Urinary bladder (tissue), 2 donors: Measurements from ENCODE around the gene MAP4K4. TPM values are rescaled to one million over a fixed set of nuclear protein-coding genes. Genes with fewer than 3 reads are reported as not detected.

Experiments used
- polyA plus RNA-seq: library from polyadenylated mRNA; stranded (reverse); fragments of 200-250 nt; gene quantifications from one replicate; pipeline ENCODE4 v1.2.3, GENCODE V29; 2013
- total RNA-seq: library from RNA; depleted of rRNA; stranded (reverse); fragments of >200 nt; gene quantifications from one replicate; pipeline ENCODE4 v1.2.3, GENCODE V29; 2014
- donor health status: healthy.

The MAP4K4 gene
- total and polyA plus RNA-seq, 2 donors = 26.5 to 75.7 TPM

Other genes with a start within 250 kb of the MAP4K4 start
- 0.69 TPM for gene RFX8, start 222.6 kb upstream of the MAP4K4 start, total RNA-seq
- 0.30 TPM for gene RFX8, start 222.6 kb upstream of the MAP4K4 start, polyA plus RNA-seq